Liver (tissue), 9 donors: ENCODE data around the gene COL20A1. TPM values are rescaled to one million over a fixed set of nuclear protein-coding genes. Genes with fewer than 3 reads are reported as not detected.
"Not testable (repeated sequence)": the region's sequence is repeated elsewhere in the genome, so short reads cannot be mapped to it uniquely, and the experiment has no call there.

Source experiments
- DNase-seq: peaks from one replicate; pipeline ENCODE4 v3.0.0-alpha.2; 2017; ENCODE audit warnings: low spot score
- H3K27ac ChIP-seq, 2 donors: one replicate each; pipeline ENCODE4 v1.7.0; 2013; ENCODE audit warnings: inconsistent platforms in 2 of 2, low read length in 2 of 2, control low read depth in 1 of 2, low read depth in 1 of 2, mild to moderate bottlenecking in 1 of 2
- H3K27me3 ChIP-seq, 4 donors: one replicate each; pipeline versions ENCODE4 v1.6.1 to v1.7.0; 2013; ENCODE audit warnings: low read length in 3 of 4, inconsistent platforms in 1 of 4, mild to moderate bottlenecking in 1 of 4, moderate library complexity in 1 of 4; ENCODE audit not compliant: control insufficient read depth in 4 of 4, insufficient read depth in 4 of 4
- H3K36me3 ChIP-seq, 4 donors: one replicate each; pipeline versions ENCODE4 v1.6.1 to v1.7.0; 2013; ENCODE audit warnings: low read length in 3 of 4, mild to moderate bottlenecking in 3 of 4, low read depth in 1 of 4, moderate library complexity in 1 of 4; ENCODE audit not compliant: control insufficient read depth in 4 of 4, insufficient read depth in 3 of 4
- H3K4me1 ChIP-seq, 4 donors: one replicate each; pipeline versions ENCODE4 v1.6.1 to v1.7.0; 2013; ENCODE audit warnings: low read length in 3 of 4, mild to moderate bottlenecking in 3 of 4, moderate library complexity in 1 of 4; ENCODE audit not compliant: control insufficient read depth in 4 of 4, insufficient read depth in 4 of 4
- H3K4me3 ChIP-seq, 3 donors: one replicate each; pipeline versions ENCODE4 v1.6.1 to v1.7.0; 2013; ENCODE audit warnings: low read length in 3 of 3, control low read depth in 1 of 3, low read depth in 1 of 3, mild to moderate bottlenecking in 1 of 3
- H3K9ac ChIP-seq, 2 donors: one replicate each; pipeline ENCODE4 v1.7.0; 2013; ENCODE audit warnings: low read length in 2 of 2, mild to moderate bottlenecking in 2 of 2, moderate library complexity in 2 of 2, control low read depth in 1 of 2, low read depth in 1 of 2
- H3K9me3 ChIP-seq, 4 donors: one replicate each; pipeline versions ENCODE4 v1.6.1 to v1.7.0; 2013; ENCODE audit warnings: low read length in 3 of 4; ENCODE audit not compliant: control insufficient read depth in 4 of 4
- FOXA2 ChIP-seq: IDR thresholded peaks from 2 replicates; pipeline ENCODE4 v1.6.1; 2016; ENCODE audit warnings: antibody characterized with exemption
- GABPA ChIP-seq, 2 donors: IDR thresholded peaks in 1 of 2; conservative IDR thresholded peaks in 1 of 2; 2 replicates each; pipeline ENCODE4 v1.6.1; 2016; ENCODE audit warnings: antibody characterized with exemption in 2 of 2, mild to moderate bottlenecking in 1 of 2, moderate library complexity in 1 of 2
- HNF4A ChIP-seq, 2 donors: conservative IDR thresholded peaks; 2 replicates each; pipeline ENCODE4 v1.6.1; 2016; ENCODE audit warnings: antibody characterized with exemption in 2 of 2, mild to moderate bottlenecking in 2 of 2
- JUND ChIP-seq, 2 donors: IDR thresholded peaks; 2 replicates each; pipeline ENCODE4 v1.6.1; 2016; ENCODE audit warnings: antibody characterized with exemption in 2 of 2
- MAX ChIP-seq: IDR thresholded peaks from 2 replicates; pipeline ENCODE4 v1.6.1; 2016; ENCODE audit warnings: antibody characterized with exemption
- NR2F2 ChIP-seq: IDR thresholded peaks from 2 replicates; pipeline ENCODE4 v1.6.1; 2016; ENCODE audit warnings: antibody characterized with exemption
- RXRA ChIP-seq, 2 donors: IDR thresholded peaks; 2 replicates each; pipeline ENCODE4 v1.6.1; 2017 to 2018; ENCODE audit warnings: antibody characterized with exemption in 2 of 2, mild to moderate bottlenecking in 1 of 2
- WGBS: extraction: QIAGEN DNeasy Blood & Tissue Kit; methylation state at CpG from one replicate; pipeline ENCODE4 v1.1.7; 2013; 5-methylcytosine and 5-hydroxymethylcytosine counted together
- polyA plus RNA-seq, 2 donors: library from polyadenylated mRNA; stranded (reverse) in 1 of 2; unstranded in 1 of 2; fragments of 200-250 nt in 1 of 2; fragments of >200 nt in 1 of 2; fragmentation: Nextera tagmentation in 1 of 2; extraction: Ambion mirVana in 1 of 2; gene quantifications; one replicate each; pipeline versions ENCODE4 v1.2.1 to v1.2.3, GENCODE V29; 2013 to 2015
- total RNA-seq, 2 donors: library from RNA; depleted of rRNA; stranded (reverse); fragments of >200 nt; gene quantifications; one replicate each; pipeline ENCODE4 v1.2.3, GENCODE V29; 2014
- TF ChIP-seq, protein P1 (sequence below): IDR thresholded peaks from 2 replicates; pipeline ENCODE4 v1.6.1; 2016; ENCODE audit warnings: antibody characterized with exemption, mild to moderate bottlenecking
- donor health status: healthy.
- donor health status: healthy.
- donor health status: healthy.
- donor health status: healthy.
- donor health status: healthy.

Gene COL20A1
- total and polyA plus RNA-seq, 4 donors, result not detected

DNA sequence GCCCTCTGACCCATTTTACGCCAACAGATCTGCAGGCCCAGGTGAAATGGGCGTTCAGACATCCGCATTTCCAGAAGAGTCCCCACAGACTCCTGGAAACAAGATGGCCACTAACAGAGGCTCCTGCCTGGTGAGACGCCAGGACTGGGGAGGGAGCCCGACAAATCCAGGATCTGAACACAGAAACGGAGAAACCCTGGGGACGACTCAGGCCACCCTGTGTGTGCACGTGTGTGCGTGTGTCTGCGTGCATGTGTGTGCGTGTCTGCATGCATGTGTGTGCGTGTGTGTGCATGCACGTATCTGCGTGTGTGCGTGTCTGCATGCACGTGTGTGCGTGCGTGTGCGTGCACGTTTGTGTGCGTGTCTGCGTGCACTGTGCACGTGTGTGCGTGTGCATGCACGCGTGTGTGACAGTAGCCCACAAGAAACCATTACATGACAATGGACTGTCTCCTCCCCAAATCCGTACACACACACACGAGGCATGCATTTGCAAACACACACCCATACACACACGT, 43.3 kb downstream of the COL20A1 start (continued):
- TF ChIP-seq, protein P1, sequence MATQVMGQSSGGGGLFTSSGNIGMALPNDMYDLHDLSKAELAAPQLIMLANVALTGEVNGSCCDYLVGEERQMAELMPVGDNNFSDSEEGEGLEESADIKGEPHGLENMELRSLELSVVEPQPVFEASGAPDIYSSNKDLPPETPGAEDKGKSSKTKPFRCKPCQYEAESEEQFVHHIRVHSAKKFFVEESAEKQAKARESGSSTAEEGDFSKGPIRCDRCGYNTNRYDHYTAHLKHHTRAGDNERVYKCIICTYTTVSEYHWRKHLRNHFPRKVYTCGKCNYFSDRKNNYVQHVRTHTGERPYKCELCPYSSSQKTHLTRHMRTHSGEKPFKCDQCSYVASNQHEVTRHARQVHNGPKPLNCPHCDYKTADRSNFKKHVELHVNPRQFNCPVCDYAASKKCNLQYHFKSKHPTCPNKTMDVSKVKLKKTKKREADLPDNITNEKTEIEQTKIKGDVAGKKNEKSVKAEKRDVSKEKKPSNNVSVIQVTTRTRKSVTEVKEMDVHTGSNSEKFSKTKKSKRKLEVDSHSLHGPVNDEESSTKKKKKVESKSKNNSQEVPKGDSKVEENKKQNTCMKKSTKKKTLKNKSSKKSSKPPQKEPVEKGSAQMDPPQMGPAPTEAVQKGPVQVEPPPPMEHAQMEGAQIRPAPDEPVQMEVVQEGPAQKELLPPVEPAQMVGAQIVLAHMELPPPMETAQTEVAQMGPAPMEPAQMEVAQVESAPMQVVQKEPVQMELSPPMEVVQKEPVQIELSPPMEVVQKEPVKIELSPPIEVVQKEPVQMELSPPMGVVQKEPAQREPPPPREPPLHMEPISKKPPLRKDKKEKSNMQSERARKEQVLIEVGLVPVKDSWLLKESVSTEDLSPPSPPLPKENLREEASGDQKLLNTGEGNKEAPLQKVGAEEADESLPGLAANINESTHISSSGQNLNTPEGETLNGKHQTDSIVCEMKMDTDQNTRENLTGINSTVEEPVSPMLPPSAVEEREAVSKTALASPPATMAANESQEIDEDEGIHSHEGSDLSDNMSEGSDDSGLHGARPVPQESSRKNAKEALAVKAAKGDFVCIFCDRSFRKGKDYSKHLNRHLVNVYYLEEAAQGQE, result no peak
- TF ChIP-seq FOXA2 (no peak), JUND (IDR thresholded peaks at IDR 0.05) (no peak)

DNA sequence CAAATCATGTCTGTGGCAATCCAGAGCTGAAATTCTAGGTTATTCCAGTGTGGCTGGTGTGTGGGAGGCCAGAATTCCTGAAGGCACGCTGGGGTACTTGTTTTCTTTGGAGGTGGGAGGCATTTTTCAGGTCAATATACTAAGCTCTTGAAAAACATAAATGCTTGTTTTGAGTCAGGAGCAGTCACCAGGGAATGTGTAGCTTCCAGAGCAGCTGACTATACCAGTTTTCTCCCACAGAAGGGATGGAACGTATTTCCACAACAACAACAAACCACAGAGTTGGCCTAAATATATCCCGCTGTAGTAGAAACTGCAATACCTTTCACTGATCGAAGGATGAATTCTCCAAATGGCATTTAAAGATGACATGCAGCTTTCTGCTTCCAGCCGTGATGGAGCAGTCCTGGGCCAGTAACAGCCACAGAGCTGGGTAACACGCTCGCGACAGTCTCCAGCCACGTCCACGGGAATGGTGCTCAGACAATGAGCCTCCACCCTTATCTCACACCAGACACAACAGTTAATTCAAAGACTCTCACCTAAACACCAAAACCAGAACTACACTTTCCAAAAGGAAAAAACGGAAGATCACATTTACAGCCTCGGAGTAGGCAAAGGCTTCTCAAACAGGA, 44.9 kb downstream of the COL20A1 start:
- Histone ChIP-seq H3K9me3 (no peaks in the 10 kb centered on the region), H3K9ac (no peak overlapping the region), H3K27ac (no peak overlapping the region), H3K27me3 (no peaks in the 10 kb centered on the region), H3K4me3 (no peak overlapping the region), H3K4me1 (no peaks in the 10 kb centered on the region), H3K36me3 (no peaks in the 10 kb centered on the region)
- DNase-seq, result no peak
- TF ChIP-seq GABPA (IDR thresholded peaks at IDR 0.05 in 1 of 2, conservative IDR thresholded peaks at IDR 0.05 in 1 of 2), result no peak
- no peak for TF ChIP-seq MAX
- no peak for TF ChIP-seq RXRA (IDR thresholded peaks at IDR 0.05)
- no peak for TF ChIP-seq NR2F2
- TF ChIP-seq HNF4A (conservative IDR thresholded peaks at IDR 0.05), result no peak
- 76% methylated on average over 12 of the region's 12 CpGs for WGBS

GRCh38 chr20:63339154-63340094, 46.4 kb downstream of the COL20A1 start:
- H3K27ac ChIP-seq, DNase-seq, H3K9me3 ChIP-seq, H3K9ac ChIP-seq, H3K36me3 ChIP-seq, H3K27me3 ChIP-seq, H3K4me3 ChIP-seq, H3K4me1 ChIP-seq: not testable (repeated sequence)
- WGBS, result 45% methylated on average over 14 of the region's 14 CpGs

- H3K4me3 ChIP-seq, H3K36me3 ChIP-seq, H3K9me3 ChIP-seq, DNase-seq, H3K27me3 ChIP-seq, H3K4me1 ChIP-seq, H3K27ac ChIP-seq, H3K9ac ChIP-seq: not testable (repeated sequence)
- 54% methylated on average over 10 of the region's 10 CpGs for WGBS
Measured at GRCh38 chr20:63340158-63340688, 47.2 kb downstream of the COL20A1 start.
